Ishikawa (cell line): ENCODE data around the gene FER.

Source experiments
- CEBPB ChIP-seq: IDR thresholded peaks from 2 replicates; pipeline ENCODE4 v1.6.1; 2012
- CREB1 ChIP-seq: IDR thresholded peaks from 2 replicates; pipeline ENCODE4 v1.6.1; 2012; ENCODE audit warnings: low read depth
- EGR1 ChIP-seq: IDR thresholded peaks from 2 replicates; pipeline ENCODE4 v1.6.1; 2012
- EP300 ChIP-seq: IDR thresholded peaks from 2 replicates; pipeline ENCODE4 v1.6.1; 2012; ENCODE audit warnings: borderline replicate concordance
- FOXM1 ChIP-seq: IDR thresholded peaks from 2 replicates; pipeline ENCODE4 v1.6.1; 2012; ENCODE audit warnings: low read depth, borderline replicate concordance
- NFIC ChIP-seq: IDR thresholded peaks from 2 replicates; pipeline ENCODE4 v1.6.1; 2012
- RAD21 ChIP-seq: IDR thresholded peaks from 2 replicates; pipeline ENCODE4 v1.6.1; 2012; ENCODE audit warnings: low read depth
- TAF1 ChIP-seq: IDR thresholded peaks from 2 replicates; pipeline ENCODE4 v1.6.1; 2012; ENCODE audit warnings: low read depth, mild to moderate bottlenecking
- TCF12 ChIP-seq: IDR thresholded peaks from 2 replicates; pipeline ENCODE4 v1.6.1; 2012; ENCODE audit warnings: low read depth
- TEAD4 ChIP-seq: IDR thresholded peaks from 2 replicates; pipeline ENCODE4 v1.6.1; 2012
- YY1 ChIP-seq: IDR thresholded peaks from 2 replicates; pipeline ENCODE4 v1.6.1; 2012; ENCODE audit warnings: low read depth
- ZBTB7A ChIP-seq: IDR thresholded peaks from 2 replicates; pipeline ENCODE4 v1.6.1; 2012; ENCODE audit warnings: low read depth
- TF ChIP-seq, protein P1 (sequence below): IDR thresholded peaks from 2 replicates; pipeline ENCODE4 v1.6.1; 2012; ENCODE audit warnings: low read depth, mild to moderate bottlenecking
- TF ChIP-seq, protein P2 (sequence below): IDR thresholded peaks from 2 replicates; pipeline ENCODE4 v1.6.1; 2012
- TF ChIP-seq, protein P3 (sequence below): IDR thresholded peaks from 2 replicates; pipeline ENCODE4 v1.6.1; 2012

FER gene

GRCh38 chr5:109161914-109162683, 414.4 kb downstream of the FER start:
- TF ChIP-seq, protein P1, sequence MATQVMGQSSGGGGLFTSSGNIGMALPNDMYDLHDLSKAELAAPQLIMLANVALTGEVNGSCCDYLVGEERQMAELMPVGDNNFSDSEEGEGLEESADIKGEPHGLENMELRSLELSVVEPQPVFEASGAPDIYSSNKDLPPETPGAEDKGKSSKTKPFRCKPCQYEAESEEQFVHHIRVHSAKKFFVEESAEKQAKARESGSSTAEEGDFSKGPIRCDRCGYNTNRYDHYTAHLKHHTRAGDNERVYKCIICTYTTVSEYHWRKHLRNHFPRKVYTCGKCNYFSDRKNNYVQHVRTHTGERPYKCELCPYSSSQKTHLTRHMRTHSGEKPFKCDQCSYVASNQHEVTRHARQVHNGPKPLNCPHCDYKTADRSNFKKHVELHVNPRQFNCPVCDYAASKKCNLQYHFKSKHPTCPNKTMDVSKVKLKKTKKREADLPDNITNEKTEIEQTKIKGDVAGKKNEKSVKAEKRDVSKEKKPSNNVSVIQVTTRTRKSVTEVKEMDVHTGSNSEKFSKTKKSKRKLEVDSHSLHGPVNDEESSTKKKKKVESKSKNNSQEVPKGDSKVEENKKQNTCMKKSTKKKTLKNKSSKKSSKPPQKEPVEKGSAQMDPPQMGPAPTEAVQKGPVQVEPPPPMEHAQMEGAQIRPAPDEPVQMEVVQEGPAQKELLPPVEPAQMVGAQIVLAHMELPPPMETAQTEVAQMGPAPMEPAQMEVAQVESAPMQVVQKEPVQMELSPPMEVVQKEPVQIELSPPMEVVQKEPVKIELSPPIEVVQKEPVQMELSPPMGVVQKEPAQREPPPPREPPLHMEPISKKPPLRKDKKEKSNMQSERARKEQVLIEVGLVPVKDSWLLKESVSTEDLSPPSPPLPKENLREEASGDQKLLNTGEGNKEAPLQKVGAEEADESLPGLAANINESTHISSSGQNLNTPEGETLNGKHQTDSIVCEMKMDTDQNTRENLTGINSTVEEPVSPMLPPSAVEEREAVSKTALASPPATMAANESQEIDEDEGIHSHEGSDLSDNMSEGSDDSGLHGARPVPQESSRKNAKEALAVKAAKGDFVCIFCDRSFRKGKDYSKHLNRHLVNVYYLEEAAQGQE = no peak
- TF ChIP-seq TAF1 (no peak), CREB1 (no peak), NFIC (no peak), TEAD4 (no peak), TCF12 (no peak), EP300 (no peak), ZBTB7A (no peak)
- TF ChIP-seq, protein P2, sequence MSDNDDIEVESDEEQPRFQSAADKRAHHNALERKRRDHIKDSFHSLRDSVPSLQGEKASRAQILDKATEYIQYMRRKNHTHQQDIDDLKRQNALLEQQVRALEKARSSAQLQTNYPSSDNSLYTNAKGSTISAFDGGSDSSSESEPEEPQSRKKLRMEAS = no peak
- TF ChIP-seq, protein P3, sequence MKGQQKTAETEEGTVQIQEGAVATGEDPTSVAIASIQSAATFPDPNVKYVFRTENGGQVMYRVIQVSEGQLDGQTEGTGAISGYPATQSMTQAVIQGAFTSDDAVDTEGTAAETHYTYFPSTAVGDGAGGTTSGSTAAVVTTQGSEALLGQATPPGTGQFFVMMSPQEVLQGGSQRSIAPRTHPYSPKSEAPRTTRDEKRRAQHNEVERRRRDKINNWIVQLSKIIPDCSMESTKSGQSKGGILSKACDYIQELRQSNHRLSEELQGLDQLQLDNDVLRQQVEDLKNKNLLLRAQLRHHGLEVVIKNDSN = no peak

GRCh38 chr5:109163336-109163735, 415.6 kb downstream of the FER start:
- TF ChIP-seq, protein P2 = no peak
- no peak for TF ChIP-seq TAF1
- TF ChIP-seq YY1 = no peak
- TF ChIP-seq NFIC = no peak
- no peak for TF ChIP-seq CEBPB

- TF ChIP-seq CEBPB = no peak
Measured at GRCh38 chr5:109164001-109164400, 416.3 kb downstream of the FER start.

DNA sequence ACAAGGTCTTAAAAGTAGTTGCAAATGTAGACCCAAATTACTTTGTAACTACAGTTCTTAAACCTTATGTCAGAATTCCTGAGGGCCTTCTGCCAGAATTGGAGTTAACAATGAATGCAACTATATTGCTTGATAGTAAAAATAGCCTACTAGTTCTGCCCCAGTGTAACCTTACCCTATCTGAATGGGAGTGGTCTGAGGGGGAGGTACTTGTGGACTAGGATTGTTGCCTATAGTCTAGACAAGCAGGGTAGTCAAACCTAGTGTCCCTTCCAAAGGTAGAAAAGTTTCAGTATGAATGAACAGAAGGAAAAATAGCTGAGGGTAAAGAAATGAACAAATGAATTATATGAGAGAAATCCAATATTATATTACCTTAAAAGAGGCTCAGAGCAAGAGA, 419.9 kb downstream of the FER start:
- TF ChIP-seq CREB1 = no peak
- TF ChIP-seq, protein P1 = no peak
- TF ChIP-seq ZBTB7A = no peak
- TF ChIP-seq RAD21 = no peak
- TF ChIP-seq, protein P3 = no peak

DNA sequence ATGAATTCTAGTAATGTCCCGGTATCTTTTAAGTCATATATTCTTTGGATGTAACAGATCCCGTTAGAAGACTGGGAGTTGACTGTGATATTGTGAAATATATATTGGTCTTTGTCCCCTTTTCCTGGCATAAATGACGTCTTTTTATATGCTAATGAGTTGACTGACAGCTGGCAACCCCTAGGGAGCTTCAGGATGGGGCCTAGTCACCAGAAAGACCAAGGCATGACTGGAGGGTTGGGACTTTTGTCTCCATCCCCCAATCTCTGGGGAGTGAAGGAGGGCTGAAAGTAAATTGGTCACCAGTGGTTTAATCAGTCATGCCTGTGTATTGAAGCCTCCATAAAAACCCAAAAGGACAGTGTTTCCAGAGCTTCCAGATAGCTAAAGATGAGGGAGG, 420.5 kb downstream of the FER start:
- TF ChIP-seq RAD21 = no peak
- TF ChIP-seq TCF12 = no peak
- no peak for TF ChIP-seq EP300
- TF ChIP-seq ZBTB7A = no peak
- TF ChIP-seq FOXM1 = no peak
- TF ChIP-seq, protein P2 = no peak
- TF ChIP-seq EGR1 = no peak
- TF ChIP-seq, protein P3 = no peak
- TF ChIP-seq, protein P1 = no peak
- TF ChIP-seq YY1 = no peak
- no peak for TF ChIP-seq CREB1
- no peak for TF ChIP-seq TAF1
- no peak for TF ChIP-seq CEBPB
- TF ChIP-seq TEAD4 = no peak
